ENCODE measurements around the gene HHIPL1.
"Not testable (repeated sequence)": the region's sequence is repeated elsewhere in the genome, so short reads cannot be mapped to it uniquely, and the experiment has no call there.

Gene HHIPL1

GRCh38 chr14:99660006-99660566 lies 15.2 kb downstream of the HHIPL1 start:
- DNase-seq (ENCODE audit: low spot score) (no peak), FAIRE-seq (no peak)

GRCh38 chr14:99660794-99661193 lies 15.9 kb downstream of the HHIPL1 start:
- DNase-seq (ENCODE audit: low spot score) = no peak
- no peak for FAIRE-seq

- not testable (repeated sequence) for DNase-seq (ENCODE audit: low spot score); FAIRE-seq
These were observed 16.3 kb downstream of the HHIPL1 start for GRCh38 chr14:99661206-99661605.

GRCh38 chr14:99662846-99663245 lies 17.9 kb downstream of the HHIPL1 start:
- DNase-seq (ENCODE audit: low spot score) (no peak), FAIRE-seq (no peak)

- DNase-seq (ENCODE audit: low spot score) = no peak
- FAIRE-seq = no peak
These were observed 18.6 kb downstream of the HHIPL1 start for GRCh38 chr14:99663386-99664057.

- no peak for FAIRE-seq
- no peak for DNase-seq (ENCODE audit: low spot score)
These were observed 19.4 kb downstream of the HHIPL1 start for GRCh38 chr14:99664058-99664936.

- FAIRE-seq = no peak
- DNase-seq (ENCODE audit: low spot score) = no peak
These were observed 20.0 kb downstream of the HHIPL1 start for GRCh38 chr14:99664937-99665273.

- DNase-seq (ENCODE audit: low spot score) (no peak), FAIRE-seq (no peak)
These were observed 21.6 kb downstream of the HHIPL1 start for GRCh38 chr14:99666533-99666932.

GRCh38 chr14:99667045-99667444 lies 22.1 kb downstream of the HHIPL1 start:
- DNase-seq (ENCODE audit: low spot score) (no peak), FAIRE-seq (no peak)

GRCh38 chr14:99667821-99668220 lies 22.9 kb downstream of the HHIPL1 start:
- FAIRE-seq (no peak), DNase-seq (ENCODE audit: low spot score) (no peak)

- FAIRE-seq = no peak
- no peak for DNase-seq (ENCODE audit: low spot score)
These were observed 23.7 kb downstream of the HHIPL1 start for GRCh38 chr14:99668307-99669295.

- DNase-seq (ENCODE audit: low spot score) (no peak), FAIRE-seq (no peak)
These were observed 25.7 kb downstream of the HHIPL1 start for GRCh38 chr14:99670361-99671234.

GRCh38 chr14:99671235-99672224 lies 26.6 kb downstream of the HHIPL1 start:
- DNase-seq (ENCODE audit: low spot score) (no peak), FAIRE-seq (no peak)

- DNase-seq (ENCODE audit: low spot score) (no peak), FAIRE-seq (no peak)
These were observed 27.8 kb downstream of the HHIPL1 start for GRCh38 chr14:99672506-99673304.

GRCh38 chr14:99673305-99674063 lies 28.6 kb downstream of the HHIPL1 start:
- FAIRE-seq = no peak
- no peak for DNase-seq (ENCODE audit: low spot score)

- FAIRE-seq (no peak), DNase-seq (ENCODE audit: low spot score) (no peak)
These were observed 29.2 kb downstream of the HHIPL1 start for GRCh38 chr14:99674064-99674650.

GRCh38 chr14:99674776-99675381 lies 29.9 kb downstream of the HHIPL1 start:
- FAIRE-seq (no peak), DNase-seq (ENCODE audit: low spot score) (no peak)

Measured in RCC 7860 (cell line).